ENCODE measurements around the gene FAM163B. TPM values are rescaled to one million over a fixed set of nuclear protein-coding genes. Genes with fewer than 3 reads are reported as not detected.

FAM163B gene
- total and polyA plus RNA-seq, 2 of the 8 experiments (the other 6 are each of a cell fraction or from before 2014, with no cell fraction given) = 0.63 to 1.0 TPM

- TF ChIP-seq GABPA (IDR thresholded peaks at IDR 0.05; ENCODE audit: borderline replicate concordance, insufficient read depth, low read length) (no peak), SUZ12 (IDR thresholded peaks at IDR 0.05; ENCODE audit: low read length) (no peak), CHD7 (IDR thresholded peaks at IDR 0.05; ENCODE audit: insufficient replicate concordance, low read length) (no peak)
Measured at GRCh38 chr9:133554729-133555128, 54.5 kb downstream of the FAM163B start (continued).

Data from H1 (cell line).